ENCODE measurements around the gene BCR.

GRCh38 chr22:23229646-23230045 lies 49.3 kb downstream of the BCR start:
- TF ChIP-seq CTCF (IDR thresholded peaks at IDR 0.05 in 8 of 11, conservative IDR thresholded peaks at IDR 0.05 in 3 of 11) (no peak), POLR2AphosphoS5 (IDR thresholded peaks at IDR 0.05) (no peak), POLR2A (IDR thresholded peaks at IDR 0.05) (no peak)
